TTC549 (cell line): Measurements from ENCODE around the gene C6orf120.

ENCODE experiments used
- FAIRE-seq: peaks from 2 replicates; lab custom pipeline; 2012; peaks lifted over from hg19 to GRCh38; lab: Jason Lieb, UNC

The C6orf120 gene

GRCh38 chr6:169725125-169726048 lies 23.5 kb downstream of the C6orf120 start:
- no peak for FAIRE-seq

- no peak for FAIRE-seq
Observed at GRCh38 chr6:169726049-169726400, 24.1 kb downstream of the C6orf120 start.

DNA sequence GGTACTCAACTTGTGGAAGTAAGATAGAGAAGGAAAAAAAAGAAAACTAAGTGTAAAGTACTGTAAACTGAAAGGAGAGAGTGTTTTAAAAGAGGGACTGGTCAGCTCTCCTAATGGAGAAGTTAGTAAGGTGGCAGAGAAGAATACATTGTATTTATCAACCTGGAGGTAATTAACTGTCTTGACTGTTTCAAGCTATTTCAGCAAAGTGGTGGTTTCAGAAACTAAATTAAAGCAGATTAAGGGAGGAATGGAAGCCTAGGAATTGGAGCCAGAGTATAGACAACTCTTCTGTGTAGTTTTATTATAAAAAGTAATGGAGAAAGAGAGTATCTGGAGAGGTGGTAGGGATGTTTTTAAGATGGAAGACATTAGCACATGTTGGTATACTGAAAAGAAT lies 25.0 kb downstream of the C6orf120 start:
- FAIRE-seq: no peak

- no peak for FAIRE-seq
Observed at GRCh38 chr6:169729961-169730360, 28.0 kb downstream of the C6orf120 start.

GRCh38 chr6:169738204-169738975 lies 36.5 kb downstream of the C6orf120 start:
- no peak for FAIRE-seq

- no peak for FAIRE-seq
Observed at GRCh38 chr6:169738976-169739529, 37.1 kb downstream of the C6orf120 start.

DNA sequence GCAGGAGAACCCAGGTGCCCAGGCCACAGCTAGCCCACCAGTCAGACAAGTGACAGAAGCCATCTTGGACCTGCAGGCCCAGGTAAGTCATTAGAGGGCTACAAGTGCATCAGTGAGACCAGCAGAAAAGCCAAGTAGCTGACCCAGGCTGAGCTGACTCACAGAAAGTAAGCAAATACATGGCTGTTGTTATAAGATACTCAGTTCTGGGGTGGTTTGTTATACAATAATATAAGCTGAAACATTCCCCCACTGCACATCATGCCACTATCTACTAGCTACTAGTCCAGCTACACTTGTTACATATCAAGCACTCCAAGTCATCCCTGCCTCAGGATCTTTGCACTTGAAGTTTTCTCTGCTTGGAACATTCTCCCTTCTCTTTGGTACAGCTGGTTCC lies 39.4 kb downstream of the C6orf120 start:
- FAIRE-seq: no peak

DNA sequence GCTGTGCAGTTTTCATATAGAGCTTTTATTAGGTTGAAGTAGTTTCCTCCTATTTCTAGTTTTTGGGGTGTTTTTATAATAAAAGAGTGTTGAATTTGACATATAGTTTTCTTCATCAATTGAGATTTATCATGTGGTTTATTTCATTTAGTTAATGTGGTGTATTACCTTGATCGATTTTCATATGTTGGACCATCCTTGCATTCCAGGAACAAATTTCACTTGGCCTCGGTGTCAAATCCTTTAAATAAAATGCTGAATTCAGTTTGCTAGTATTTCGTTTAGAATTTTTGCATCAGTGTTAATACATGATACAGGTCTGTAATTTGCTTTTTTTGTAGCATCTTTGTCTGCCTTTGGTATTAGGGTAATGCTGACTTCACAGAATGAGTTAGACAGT lies 43.5 kb downstream of the C6orf120 start:
- no peak for FAIRE-seq

DNA sequence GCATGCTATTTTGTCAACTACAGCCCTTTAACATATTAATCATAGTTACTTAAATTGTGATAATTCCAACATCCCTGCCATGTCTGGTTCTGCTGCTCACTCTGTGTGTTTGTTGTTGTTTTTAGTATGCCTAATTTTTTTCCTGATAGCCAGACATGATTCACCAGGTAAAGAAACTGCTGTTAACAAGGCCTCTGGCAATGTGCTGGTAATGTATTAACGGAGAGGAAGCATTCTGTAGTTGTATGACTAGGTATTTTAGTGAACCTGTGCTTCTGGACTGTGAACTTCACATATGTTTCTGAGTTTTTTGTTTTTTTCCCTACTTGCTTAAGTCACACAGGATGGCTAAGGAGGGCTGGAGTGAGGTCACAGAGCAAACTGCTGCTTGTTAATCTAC lies 44.6 kb downstream of the C6orf120 start:
- FAIRE-seq: no peak

DNA sequence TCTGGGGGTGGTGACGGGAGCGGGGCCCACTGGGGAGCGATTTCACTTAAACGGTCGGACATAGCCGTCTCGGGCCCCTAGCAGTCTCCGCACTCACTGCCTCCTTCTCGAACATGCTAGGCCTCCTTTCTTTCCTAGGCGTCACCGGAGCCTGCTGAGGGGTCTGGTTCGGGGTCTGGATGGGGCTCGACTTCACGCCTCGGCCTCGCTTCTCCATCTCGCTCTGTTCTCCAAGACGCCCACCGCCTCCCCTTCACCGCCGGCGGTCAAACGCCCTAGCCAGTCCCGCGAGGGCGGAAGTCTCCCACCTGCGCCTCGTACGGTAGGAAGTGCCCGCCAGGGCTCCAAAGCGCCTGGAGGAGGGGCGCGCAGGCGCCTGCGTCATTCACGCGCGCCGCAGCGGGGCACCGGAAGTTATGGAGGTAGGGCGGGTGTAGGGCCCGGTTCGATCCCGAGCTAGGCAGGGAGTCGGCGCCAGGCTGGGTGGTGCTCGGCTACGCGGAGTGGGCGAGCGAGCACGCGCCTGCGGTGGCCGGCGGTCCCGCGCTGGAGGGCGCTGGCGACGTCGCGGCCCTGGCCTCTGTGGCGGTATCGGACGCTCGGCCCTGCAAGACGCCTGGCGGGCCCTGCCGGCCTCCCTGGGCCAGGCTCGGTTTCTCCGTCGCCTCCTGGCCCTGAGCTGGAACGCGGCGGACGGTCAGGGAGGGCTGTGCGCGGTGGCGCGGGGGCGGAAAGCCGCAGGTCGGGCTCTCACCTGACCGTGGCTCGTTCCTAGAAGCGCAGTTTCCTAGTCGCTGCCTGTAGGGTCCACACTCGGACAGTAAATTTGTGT lies 49.5 kb downstream of the C6orf120 start, which contains the start of the genes DYNLT2 and ERMARD:
DYNLT2 (minus strand) TSS at position 331 of the 832 bp plus-strand sequence; CDS start at position 217, 114 bp downstream.
ERMARD (plus strand) TSS at position 381 of the 832 bp plus-strand sequence; CDS start at position 417, 36 bp downstream.
- FAIRE-seq: no peak

DNA sequence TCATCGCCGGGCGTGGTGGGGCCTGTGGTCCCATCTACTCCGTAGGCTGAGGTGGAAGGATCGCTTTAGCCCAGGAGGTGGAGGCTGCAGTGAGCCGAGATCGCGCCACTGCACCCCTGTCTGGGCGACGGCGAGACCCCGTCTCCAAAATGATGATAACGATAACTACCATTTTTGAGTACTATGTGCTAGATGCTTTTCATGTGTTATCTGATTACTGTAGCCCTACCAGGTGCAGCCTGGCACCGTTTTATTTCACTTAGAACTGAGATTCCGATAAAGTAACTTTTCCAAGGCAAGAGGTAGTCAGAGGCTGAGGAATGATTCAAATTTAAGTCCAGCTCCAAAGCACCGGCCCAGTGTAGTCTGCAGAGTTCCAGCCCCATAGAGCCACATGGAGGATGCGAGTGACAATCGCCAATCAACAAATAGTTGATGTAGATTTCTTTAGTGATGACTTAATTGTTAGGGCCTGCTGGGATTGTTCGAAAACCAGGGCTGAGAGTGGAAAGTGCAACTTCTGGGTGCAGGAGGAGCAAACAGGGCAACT lies 50.2 kb downstream of the C6orf120 start:
- FAIRE-seq: no peak
